Measurements from ENCODE around the gene ZNF414. TPM values are rescaled to one million over a fixed set of nuclear protein-coding genes. Genes with fewer than 3 reads are reported as not detected.

ZNF414 gene
- total and polyA plus RNA-seq, 9 of the 15 experiments (the other 6 are each of a cell fraction or from before 2014, with no cell fraction given): 0.03 to 27.2 (median 2.2) TPM; not detected in 2

- no peak for TF ChIP-seq BRCA1 (IDR thresholded peaks at IDR 0.05)
- TF ChIP-seq BRCA1 (CRISPR knock-in tag; IDR thresholded peaks at IDR 0.05): no peak
- no peak for TF ChIP-seq E4F1 (CRISPR knock-in tag; IDR thresholded peaks at IDR 0.05; ENCODE audit: borderline replicate concordance)
- TF ChIP-seq PHF21A (IDR thresholded peaks at IDR 0.05; ENCODE audit: borderline replicate concordance, low read depth): no peak
- 0 out of 2 replicates have a peak, but pooled peaks have one; percentile 64 for TF ChIP-seq ZNF197 (CRISPR knock-in tag; IDR thresholded peaks at IDR 0.05; ENCODE audit: low read depth)
- peak; percentile 86 for TF ChIP-seq ELF2 (CRISPR knock-in tag; IDR thresholded peaks at IDR 0.05)
- peak; percentile 92 for TF ChIP-seq GABPA (tag; conservative IDR thresholded peaks at IDR 0.05; ENCODE audit: low read depth)
- no peak for TF ChIP-seq ZNF253 (CRISPR knock-in tag; conservative IDR thresholded peaks at IDR 0.05)
- TF ChIP-seq GATAD2A (IDR thresholded peaks at IDR 0.05): no peak
- no peak for TF ChIP-seq ZNF24 (IDR thresholded peaks at IDR 0.05)
- TF ChIP-seq ZNF23 (CRISPR knock-in tag; IDR thresholded peaks at IDR 0.05): no peak
- no peak for TF ChIP-seq ZSCAN32 (CRISPR knock-in tag; IDR thresholded peaks at IDR 0.05)
- no peak for TF ChIP-seq ZNF408 (CRISPR knock-in tag; IDR thresholded peaks at IDR 0.05; ENCODE audit: low read depth)
- TF ChIP-seq KDM5B (IDR thresholded peaks at IDR 0.05; ENCODE audit: insufficient replicate concordance, low read depth, low read length): peak; percentile 88
- 0 out of 2 replicates have a peak, but pooled peaks have one; percentile 11 for TF ChIP-seq TARDBP (IDR thresholded peaks at IDR 0.05)
- peak; percentile 86 for TF ChIP-seq ETV5 (CRISPR knock-in tag; IDR thresholded peaks at IDR 0.05; ENCODE audit: low read depth)
- TF ChIP-seq HNRNPH1 (optimal IDR thresholded peaks at IDR 0.05; ENCODE audit: low read depth, low read length): no peak
- TF ChIP-seq PTRF (tag; IDR thresholded peaks at IDR 0.05): no peak
- no peak for TF ChIP-seq HIVEP1 (CRISPR knock-in tag; IDR thresholded peaks at IDR 0.05)
- TF ChIP-seq FIP1L1 (IDR thresholded peaks at IDR 0.05; ENCODE audit: low read depth, low read length, poor library complexity, severe bottlenecking): peak; percentile 71
- TF ChIP-seq BCLAF1 (IDR thresholded peaks at IDR 0.05; ENCODE audit: borderline replicate concordance in 1 of 2, control insufficient read depth in 1 of 2, low read depth in 2 of 2, low read length in 1 of 2): no peak
- no peak for TF ChIP-seq GTF2F1 (IDR thresholded peaks at IDR 0.05; ENCODE audit: low read depth, low read length)
- no peak for TF ChIP-seq KAT8 (IDR thresholded peaks at IDR 0.05; ENCODE audit: low read depth)
- TF ChIP-seq MEF2D (tag; conservative IDR thresholded peaks at IDR 0.05; ENCODE audit: low read depth): no peak
- no peak for TF ChIP-seq IRF2 (CRISPR knock-in tag; IDR thresholded peaks at IDR 0.05)
Observed at GRCh38 chr19:8513687-8514504, at the start of gene ZNF414 (continued).

Measured in K562 (cell line).